Activated CD8-positive, alpha-beta T cell treated with anti-CD3 and anti-CD28 coated beads, Interleukin-2, amount 10 ng/mL, durations not matched to agents 7 days and 5 days (primary cell): ENCODE measurements around the gene NCBP2. TPM values are rescaled to one million over a fixed set of nuclear protein-coding genes. Genes with fewer than 3 reads are reported as not detected.

ENCODE experiments used
- ATAC-seq: fragments of 150-1000 bp; cut with Tn5 transposase; one replicate; pipeline ENCODE4 v1.10.0; 2021; ENCODE audit warnings: moderate library complexity
- CTCF ChIA-PET: fragments of 350-600 bp; sonication (Branson Sonifier 250); formaldehyde crosslinking; loops from one replicate; lab custom pipeline; 2021; ENCODE audit warnings: antibody characterized with exemption; lab: Charles Lee
- POLR2A ChIA-PET: fragments of 350-600 bp; sonication (Branson Sonifier 250); formaldehyde crosslinking; loops from one replicate; lab custom pipeline; 2021; ENCODE audit warnings: antibody characterized with exemption; lab: Charles Lee
- DNase-seq: peaks from one replicate; pipeline ENCODE4 v3.0.0-alpha.2; 2020
- H3K27ac Mint-ChIP-seq: one replicate; pipeline ENCODE4 v1.8.0; 2021; ENCODE audit warnings: mild to moderate bottlenecking, mixed read lengths
- H3K27me3 Mint-ChIP-seq: one replicate; pipeline ENCODE4 v1.8.0; 2021; ENCODE audit warnings: low read depth, mixed read lengths
- H3K36me3 Mint-ChIP-seq: one replicate; pipeline ENCODE4 v1.8.0; 2021; ENCODE audit warnings: low read depth, mixed read lengths
- H3K4me1 Mint-ChIP-seq: one replicate; pipeline ENCODE4 v1.8.0; 2021; ENCODE audit warnings: low read depth, mixed read lengths
- H3K4me3 Mint-ChIP-seq: one replicate; pipeline ENCODE4 v1.8.0; 2021; ENCODE audit warnings: mild to moderate bottlenecking, mixed read lengths
- H3K9me3 Mint-ChIP-seq: one replicate; pipeline ENCODE4 v1.8.0; 2022; ENCODE audit warnings: mixed read lengths; ENCODE audit not compliant: insufficient read depth
- total RNA-seq, 2 experiments: library from RNA; stranded (reverse); gene quantifications; one replicate each; pipeline ENCODE4 v1.2.3, GENCODE V29; 2021

The NCBP2 gene
- total RNA-seq, 2 experiments from 2014 or later, result 49.1 to 52.4 TPM

DNA sequence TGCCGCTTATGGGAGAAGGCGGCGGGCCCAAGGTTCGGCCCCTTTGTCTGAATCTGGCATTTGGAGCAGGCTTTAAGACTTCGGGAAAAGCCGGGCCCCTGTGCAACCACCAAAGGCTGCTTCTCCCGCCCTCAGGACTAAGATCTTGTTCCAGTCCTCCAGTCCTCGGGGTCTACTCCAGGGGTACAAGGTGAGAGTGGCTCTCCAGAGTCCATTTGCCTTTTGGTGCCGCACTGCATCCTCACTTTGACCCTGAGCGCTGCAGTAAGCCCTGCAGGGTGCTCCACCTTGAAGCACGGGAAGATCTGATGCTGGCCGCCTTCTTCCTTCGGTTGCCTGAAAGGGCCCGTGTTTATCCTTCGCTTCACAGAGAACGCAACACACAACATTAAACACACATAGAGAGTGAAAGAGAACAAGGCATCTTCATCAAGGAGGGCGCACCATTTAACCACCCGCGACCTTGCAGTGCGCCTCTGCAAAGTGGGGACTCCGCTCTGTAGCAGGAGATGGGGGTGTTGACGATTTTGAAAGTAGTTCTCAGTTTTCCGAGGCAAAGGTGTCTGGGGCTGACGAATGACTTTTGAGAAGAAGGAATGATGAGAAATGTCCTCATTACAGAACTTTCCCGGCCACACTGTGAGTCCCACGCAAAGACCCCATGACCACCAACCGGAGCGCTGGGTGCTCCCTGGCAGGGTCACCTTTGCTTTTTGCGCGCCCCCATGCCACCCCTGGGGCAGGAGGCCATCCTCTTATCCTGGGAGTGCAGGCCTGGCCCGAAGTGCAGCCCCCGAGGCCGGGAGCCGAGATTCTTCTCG lies 25.3 kb upstream of the NCBP2 start:
- CTCF ChIA-PET, result no interaction called here
- no peak for DNase-seq
- Mint-ChIP-seq H3K27me3 (peaks cover 16% of the 10 kb centered on the region), H3K27ac (no peak overlapping the region), H3K4me1 (peaks cover 14% of the 10 kb centered on the region), H3K9me3 (no peaks in the 10 kb centered on the region), H3K36me3 (peaks cover 10% of the 10 kb centered on the region), H3K4me3 (peak overlapping the region; percentile 74)
- ATAC-seq, result no peak
- POLR2A ChIA-PET, result no interaction called here

DNA sequence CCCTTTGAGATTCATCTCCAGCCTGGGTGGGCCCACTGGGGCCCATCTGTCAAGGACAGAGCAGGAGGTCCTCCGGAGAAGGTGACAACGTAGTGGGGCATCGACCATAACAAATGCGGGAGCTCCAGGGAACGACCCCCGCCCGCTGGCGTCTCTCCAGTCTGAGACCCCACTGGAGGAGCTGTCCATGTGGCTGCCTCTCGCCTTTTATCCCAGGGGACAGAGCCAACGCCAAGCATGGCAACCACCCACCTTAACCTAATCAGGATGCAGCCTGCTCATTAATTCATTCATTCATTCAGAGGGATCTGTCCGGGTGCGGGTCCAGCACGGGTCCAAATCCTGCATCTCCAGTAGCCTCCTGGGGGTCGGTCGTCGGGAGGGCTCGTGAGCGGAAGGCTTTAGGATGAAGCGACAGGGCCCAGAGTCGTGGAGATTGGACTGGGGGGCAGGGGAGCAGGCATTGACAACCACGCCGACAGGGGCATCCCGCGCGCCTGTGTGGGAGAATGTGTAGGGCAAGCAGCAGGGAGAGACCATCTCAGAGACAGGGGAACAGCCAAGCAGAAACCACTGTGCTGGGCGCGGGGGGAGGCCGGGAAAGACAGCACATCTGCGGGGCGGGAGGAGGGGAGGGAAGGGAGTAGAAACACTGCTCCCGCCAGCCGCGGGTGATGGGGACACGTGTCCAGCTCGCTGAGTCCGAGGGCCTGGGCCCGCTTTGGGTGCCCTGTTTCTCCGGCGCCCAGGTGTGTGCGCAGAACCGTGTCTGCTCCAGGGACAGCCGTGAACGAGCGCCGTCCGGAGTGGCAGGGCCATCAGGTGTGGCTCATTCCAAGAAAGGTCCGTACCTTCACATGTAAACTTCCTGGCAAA lies 24.4 kb upstream of the NCBP2 start:
- Mint-ChIP-seq H3K4me3 (no peak overlapping the region), H3K36me3 (peaks cover 10% of the 10 kb centered on the region), H3K9me3 (no peaks in the 10 kb centered on the region), H3K27ac (no peak overlapping the region), H3K27me3 (peaks cover 17% of the 10 kb centered on the region), H3K4me1 (peaks cover 14% of the 10 kb centered on the region)
- no peak for DNase-seq
- ChIA-PET CTCF (no interaction called here), POLR2A (no interaction called here)
- ATAC-seq, result no peak

DNA sequence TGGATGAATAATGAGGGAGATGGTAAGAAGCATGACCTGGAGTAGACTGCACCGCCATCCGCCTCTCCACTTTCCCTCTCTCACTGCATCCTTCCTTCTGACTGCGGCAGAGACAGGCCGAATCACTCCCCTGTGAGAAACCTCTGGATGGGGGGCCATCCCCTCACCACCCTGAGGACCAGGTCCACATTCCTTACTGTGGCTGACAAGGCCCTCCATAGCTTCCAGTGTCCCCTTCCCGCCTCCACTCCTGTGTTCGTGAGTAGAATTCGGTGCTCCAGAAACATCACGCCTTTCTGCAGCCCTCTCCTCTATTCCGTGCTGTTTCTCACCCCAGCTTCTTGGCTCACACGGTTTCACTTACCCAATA lies 23.5 kb upstream of the NCBP2 start:
- ChIA-PET CTCF (no interaction called here), POLR2A (no interaction called here)
- Mint-ChIP-seq H3K9me3 (no peaks in the 10 kb centered on the region), H3K27ac (no peak overlapping the region), H3K27me3 (peaks cover 13% of the 10 kb centered on the region), H3K4me1 (peaks cover 14% of the 10 kb centered on the region), H3K4me3 (no peak overlapping the region), H3K36me3 (peaks cover 10% of the 10 kb centered on the region)
- no peak for DNase-seq
- ATAC-seq, result no peak

DNA sequence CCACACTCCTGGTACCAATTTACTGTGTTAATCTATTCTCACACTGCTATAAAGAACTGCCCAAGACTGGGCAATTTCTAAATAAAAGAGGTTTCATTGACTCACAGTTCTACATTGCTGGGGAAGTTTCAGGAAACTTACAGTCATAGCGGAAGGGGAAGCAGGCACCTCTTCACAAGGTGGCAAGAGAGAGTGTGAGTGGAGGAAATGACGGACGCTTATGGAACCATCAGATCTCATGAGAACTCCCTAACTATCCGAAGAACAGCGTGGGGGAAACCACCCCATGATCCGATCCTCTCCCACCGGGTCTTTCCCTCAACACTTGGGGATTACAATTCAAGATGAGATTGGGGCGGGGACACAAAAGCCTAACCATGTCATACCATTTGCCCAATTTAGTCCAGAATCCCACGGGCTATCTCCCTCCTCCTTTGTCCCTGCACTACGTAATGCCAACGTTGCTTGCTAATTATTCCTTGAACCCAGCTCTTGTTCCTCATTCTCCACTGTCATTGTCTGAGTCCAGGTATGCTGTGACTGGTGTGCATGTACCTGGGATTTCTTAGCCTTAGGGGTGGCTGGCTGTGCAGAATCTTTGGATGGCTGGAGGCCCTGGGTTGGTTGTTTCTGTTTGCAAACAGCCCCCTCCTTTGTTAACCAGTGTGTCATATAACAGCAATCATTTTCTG lies 22.9 kb upstream of the NCBP2 start:
- peaks cover 10% of the 10 kb centered on the region for H3K36me3 Mint-ChIP-seq
- H3K4me1 Mint-ChIP-seq, result peaks cover 9% of the 10 kb centered on the region
- POLR2A ChIA-PET, result no interaction called here
- H3K27ac Mint-ChIP-seq, result no peak overlapping the region
- DNase-seq (peak; percentile 9), ATAC-seq (no peak)
- no peak overlapping the region for H3K4me3 Mint-ChIP-seq
- peaks cover 8% of the 10 kb centered on the region for H3K27me3 Mint-ChIP-seq
- H3K9me3 Mint-ChIP-seq, result no peaks in the 10 kb centered on the region
- CTCF ChIA-PET, result no interaction called here

DNA sequence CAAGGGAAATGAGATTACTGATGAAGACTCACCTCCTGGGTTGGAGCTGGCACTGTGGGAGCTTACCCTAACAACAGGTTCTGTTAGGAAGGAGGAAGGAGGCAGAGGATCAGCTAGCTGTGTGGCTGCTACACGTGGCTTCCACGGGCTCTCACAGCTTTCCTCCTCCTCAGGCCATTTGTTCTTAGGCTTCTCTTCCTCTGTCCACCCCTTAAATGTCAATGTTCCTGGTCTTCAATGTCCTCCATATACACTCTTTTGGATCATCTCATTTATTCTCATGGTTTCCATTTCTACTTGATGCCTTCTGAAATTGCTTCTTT lies 21.3 kb upstream of the NCBP2 start:
- ATAC-seq, result no peak
- Mint-ChIP-seq H3K27me3 (peaks cover 9% of the 10 kb centered on the region), H3K9me3 (no peaks in the 10 kb centered on the region), H3K4me3 (no peak overlapping the region), H3K4me1 (peaks cover 7% of the 10 kb centered on the region), H3K27ac (no peak overlapping the region), H3K36me3 (peaks cover 10% of the 10 kb centered on the region)
- DNase-seq, result peak; percentile 9
- ChIA-PET CTCF (no interaction called here), POLR2A (interaction anchor here (1.3 kb wide), 1 partner anchor 21 kb away, joined by 3 read pairs; the partner anchor contains the start of gene NCBP2)

DNA sequence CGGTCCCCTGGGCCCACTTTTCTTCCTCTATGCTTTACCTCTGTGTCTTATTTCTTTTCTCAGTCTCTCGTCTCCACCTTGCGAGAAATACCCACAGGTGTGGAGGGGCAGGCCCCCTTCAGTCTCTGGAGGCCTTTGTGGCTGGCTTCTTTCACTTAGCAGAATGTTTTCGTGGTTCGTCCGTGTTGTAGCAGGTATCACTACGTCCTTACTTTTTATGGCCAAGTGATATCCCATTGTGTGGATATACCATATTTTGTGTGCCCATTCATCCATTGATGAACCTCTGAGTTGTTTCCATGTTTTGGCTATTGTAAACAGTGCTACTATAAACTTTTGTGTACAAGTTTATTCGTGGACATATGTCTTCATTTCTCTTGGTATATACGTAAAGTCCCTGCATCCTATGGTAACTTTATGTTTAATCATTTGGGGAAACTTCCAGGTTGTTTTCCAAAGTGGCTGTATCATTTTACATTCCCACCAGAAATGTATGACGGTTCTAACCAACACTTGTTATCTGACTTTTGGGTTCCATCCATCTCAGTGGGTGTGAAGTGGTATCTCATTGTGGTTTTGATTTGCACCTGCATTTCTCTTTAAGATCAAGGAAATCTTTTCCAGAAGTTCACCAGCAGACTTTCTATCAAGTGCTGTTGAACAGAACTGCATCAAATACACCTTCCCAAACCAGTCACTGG lies 20.8 kb upstream of the NCBP2 start:
- CTCF ChIA-PET, result no interaction called here
- Mint-ChIP-seq H3K36me3 (peaks cover 10% of the 10 kb centered on the region), H3K9me3 (no peaks in the 10 kb centered on the region), H3K27ac (no peak overlapping the region), H3K4me1 (peaks cover 6% of the 10 kb centered on the region), H3K27me3 (peaks cover 9% of the 10 kb centered on the region), H3K4me3 (no peak overlapping the region)
- POLR2A ChIA-PET, result interaction anchor here (1.3 kb wide), 1 partner anchor 21 kb away, joined by 3 read pairs; the partner anchor contains the start of gene NCBP2
- ATAC-seq (no peak), DNase-seq (no peak)

DNA sequence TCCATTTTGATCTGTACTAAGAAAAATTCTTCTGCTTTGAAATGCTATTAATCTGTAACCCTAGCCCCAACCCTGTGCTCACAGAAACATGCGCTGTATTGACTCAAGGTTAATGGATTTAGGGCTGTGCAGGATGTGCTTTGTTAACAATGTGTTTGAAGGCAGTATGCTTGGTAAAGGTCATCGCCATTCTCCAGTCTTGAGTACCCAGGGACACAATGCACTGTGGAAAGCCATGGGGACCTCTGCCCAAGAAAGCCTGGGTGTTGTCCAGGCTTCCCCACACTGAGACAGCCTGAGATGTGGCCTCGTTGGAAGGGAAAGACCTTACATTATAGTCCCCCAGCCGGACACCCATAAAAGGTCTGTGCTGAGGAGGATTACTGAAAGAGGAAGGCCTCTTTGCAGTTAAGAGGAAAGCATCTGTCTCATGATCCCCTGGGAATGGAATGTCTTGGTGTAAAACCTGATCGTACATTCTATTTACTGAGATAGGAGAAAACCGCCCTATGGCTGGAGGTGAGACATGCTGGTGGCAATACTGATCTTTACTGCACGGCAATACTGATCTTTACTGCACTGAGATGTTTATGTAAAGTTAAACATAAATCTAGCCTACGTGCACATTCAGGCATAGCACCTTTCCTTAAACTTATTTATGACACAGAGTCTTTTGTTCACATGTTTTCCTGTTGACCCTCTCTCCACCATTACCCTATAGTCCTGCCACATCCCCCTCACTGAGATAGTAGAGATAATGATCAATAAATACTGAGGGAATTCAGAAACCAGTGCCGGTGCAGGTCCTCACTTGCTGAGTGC lies 20.0 kb upstream of the NCBP2 start:
- DNase-seq, result peak; percentile 11
- POLR2A ChIA-PET, result no interaction called here
- Mint-ChIP-seq H3K4me3 (no peak overlapping the region), H3K27me3 (peaks cover 5% of the 10 kb centered on the region), H3K9me3 (no peaks in the 10 kb centered on the region), H3K36me3 (peaks cover 7% of the 10 kb centered on the region), H3K27ac (no peak overlapping the region), H3K4me1 (no peaks in the 10 kb centered on the region)
- ATAC-seq, result no peak
- CTCF ChIA-PET, result no interaction called here

DNA sequence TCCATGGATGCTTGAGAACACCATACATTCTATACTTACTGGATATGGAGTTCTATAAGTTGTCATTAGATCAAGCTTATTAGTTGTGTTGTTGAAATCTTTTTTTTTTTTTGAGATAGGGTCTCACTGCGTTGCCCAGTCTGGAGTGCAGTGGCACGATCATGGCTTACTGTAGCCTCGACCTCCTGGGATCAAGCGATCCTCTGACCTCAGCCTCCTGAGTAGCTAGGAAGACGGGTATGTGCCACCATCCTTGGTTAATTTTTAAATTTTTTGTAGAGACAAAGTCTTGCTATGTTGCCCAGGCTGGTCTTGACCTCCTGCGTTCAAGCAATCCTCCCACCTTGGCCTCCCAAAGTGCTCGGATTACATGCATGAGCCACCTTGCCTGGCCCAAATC lies 12.5 kb upstream of the NCBP2 start:
- Mint-ChIP-seq H3K4me3 (no peak overlapping the region), H3K9me3 (no peaks in the 10 kb centered on the region), H3K27me3 (peaks cover 18% of the 10 kb centered on the region), H3K36me3 (no peaks in the 10 kb centered on the region), H3K4me1 (no peaks in the 10 kb centered on the region), H3K27ac (no peak overlapping the region)
- DNase-seq (no peak), ATAC-seq (no peak)
- POLR2A ChIA-PET, result interaction anchor here (0.6 to 1.7 kb wide), 2 partner anchors 13 to 249 kb away, joined by 3 to 5 read pairs; partner anchors contain the start of gene NCBP2
- CTCF ChIA-PET, result no interaction called here

DNA sequence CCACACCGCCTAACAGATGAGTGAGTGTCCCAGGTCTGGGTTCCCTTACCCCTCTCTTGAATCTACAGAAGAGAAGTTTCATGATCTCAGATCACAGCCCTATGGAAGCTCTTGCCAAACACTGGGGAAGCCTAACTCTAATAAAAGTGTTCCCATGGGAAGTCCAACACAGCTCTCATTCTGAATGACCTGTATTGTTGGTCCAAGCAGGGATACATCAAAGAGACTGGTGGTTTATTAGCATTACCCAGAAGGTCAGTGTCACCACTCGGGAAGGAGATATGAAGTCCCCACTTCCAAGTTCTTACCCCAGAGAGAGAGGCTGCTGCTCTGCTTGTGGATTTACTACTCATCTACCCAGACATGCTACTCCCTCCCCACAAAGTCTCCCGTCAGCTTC lies 9.0 kb upstream of the NCBP2 start:
- Mint-ChIP-seq H3K4me1 (no peaks in the 10 kb centered on the region), H3K9me3 (no peaks in the 10 kb centered on the region), H3K27ac (no peak overlapping the region), H3K27me3 (peaks cover 11% of the 10 kb centered on the region), H3K4me3 (no peak overlapping the region), H3K36me3 (no peaks in the 10 kb centered on the region)
- ChIA-PET CTCF (interaction anchor here (2.1 kb wide), 1 partner anchor 19 kb away, joined by 6 read pairs; no protein-coding TSS in a partner anchor), POLR2A (interaction anchor here (1.1 kb wide), 1 partner anchor 9 kb away, joined by 3 read pairs; the partner anchor contains the start of gene NCBP2)
- no peak for ATAC-seq
- no peak for DNase-seq

DNA sequence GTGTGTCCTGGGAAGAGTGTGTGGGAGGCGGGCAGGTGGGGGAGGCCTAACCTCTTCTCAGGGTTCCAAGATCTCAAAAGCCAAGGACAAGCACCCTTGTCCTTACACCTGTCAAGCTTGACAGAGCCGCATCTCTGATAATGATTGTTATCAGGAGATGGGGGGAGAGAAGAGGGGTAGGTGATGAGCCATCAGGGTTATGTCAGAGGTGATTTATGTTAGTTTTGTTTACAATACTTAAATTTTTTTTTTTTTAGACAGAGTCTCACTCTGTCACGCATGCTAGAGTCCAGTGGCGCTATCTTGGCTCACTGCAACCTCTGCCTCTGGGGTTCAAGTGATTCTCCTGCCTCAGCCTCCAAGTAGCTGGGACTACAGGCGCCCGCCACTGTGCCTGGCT lies 7.4 kb upstream of the NCBP2 start:
- DNase-seq (no peak), ATAC-seq (no peak)
- Mint-ChIP-seq H3K9me3 (no peaks in the 10 kb centered on the region), H3K27me3 (peaks cover 11% of the 10 kb centered on the region), H3K4me1 (peaks cover 2% of the 10 kb centered on the region), H3K36me3 (peaks cover 2% of the 10 kb centered on the region), H3K27ac (no peak overlapping the region), H3K4me3 (no peak overlapping the region)
- CTCF ChIA-PET, result interaction anchor here (0.9 to 1.4 kb wide), 3 partner anchors 52 to 112 kb away, joined by 3 read pairs; no protein-coding TSS in a partner anchor
- POLR2A ChIA-PET, result no interaction called here
